BJ (cell line): ENCODE measurements around the gene OLFM2. TPM values are rescaled to one million over a fixed set of nuclear protein-coding genes. Genes with fewer than 3 reads are reported as not detected.
"Not testable (repeated sequence)": the region's sequence is repeated elsewhere in the genome, so short reads cannot be mapped to it uniquely, and the experiment has no call there.

Experiments
- CTCF ChIA-PET: fragments of 350-600 bp; formaldehyde crosslinking; extraction: SDS; loops from one replicate; lab custom pipeline; 2021; ENCODE audit warnings: antibody characterized with exemption, inconsistent platforms; lab: Yijun Ruan, JAX
- POLR2A ChIA-PET: fragments of 300-600 bp; sonication (Branson Sonifier 250); formaldehyde crosslinking; extraction: SDS; loops from one replicate; lab custom pipeline; 2021; ENCODE audit warnings: antibody characterized with exemption; lab: Charles Lee
- DNase-seq: peaks from one replicate; pipeline ENCODE4 v3.0.0-alpha.2; 2011; ENCODE audit warnings: low read depth
- H3K27me3 ChIP-seq: 2 replicates; pipeline ENCODE4 v1.6.0; 2011; ENCODE audit warnings: low read length; ENCODE audit not compliant: control insufficient read depth, insufficient read depth
- H3K36me3 ChIP-seq: 2 replicates; pipeline ENCODE4 v1.5.1; 2011; ENCODE audit warnings: low read length; ENCODE audit not compliant: control insufficient read depth, insufficient read depth
- H3K4me3 ChIP-seq: 2 replicates; pipeline ENCODE4 v1.5.1; 2011; ENCODE audit warnings: low read depth, mild to moderate bottlenecking, control low read depth, low read length
- CTCF ChIP-seq: IDR thresholded peaks from 2 replicates; pipeline ENCODE4 v1.5.1; 2011; ENCODE audit warnings: low read depth, mild to moderate bottlenecking, control low read depth, inconsistent platforms, low read length, moderate library complexity; ENCODE audit not compliant: insufficient read depth
- polyA plus RNA-seq: library from polyadenylated mRNA; depleted of rRNA; stranded (reverse); fragments of >200 nt; gene quantifications from 2 replicates; pipeline ENCODE4 v1.2.3, GENCODE V29; 2011

OLFM2 gene
- polyA plus RNA-seq, 1 experiment = 88.3 TPM

- Histone ChIP-seq H3K36me3 (no peaks in the 10 kb centered on the region), H3K27me3 (no peaks in the 10 kb centered on the region), H3K4me3 (no peak overlapping the region)
- TF ChIP-seq CTCF = no peak
- POLR2A ChIA-PET = no interaction called here
- no peak for DNase-seq
- CTCF ChIA-PET = interaction anchor here (1.8 kb wide), 1 partner anchor 17 kb away, joined by 4 read pairs; no protein-coding TSS in a partner anchor
Observed at GRCh38 chr19:9923440-9923839, 12.9 kb downstream of the OLFM2 start.

DNA sequence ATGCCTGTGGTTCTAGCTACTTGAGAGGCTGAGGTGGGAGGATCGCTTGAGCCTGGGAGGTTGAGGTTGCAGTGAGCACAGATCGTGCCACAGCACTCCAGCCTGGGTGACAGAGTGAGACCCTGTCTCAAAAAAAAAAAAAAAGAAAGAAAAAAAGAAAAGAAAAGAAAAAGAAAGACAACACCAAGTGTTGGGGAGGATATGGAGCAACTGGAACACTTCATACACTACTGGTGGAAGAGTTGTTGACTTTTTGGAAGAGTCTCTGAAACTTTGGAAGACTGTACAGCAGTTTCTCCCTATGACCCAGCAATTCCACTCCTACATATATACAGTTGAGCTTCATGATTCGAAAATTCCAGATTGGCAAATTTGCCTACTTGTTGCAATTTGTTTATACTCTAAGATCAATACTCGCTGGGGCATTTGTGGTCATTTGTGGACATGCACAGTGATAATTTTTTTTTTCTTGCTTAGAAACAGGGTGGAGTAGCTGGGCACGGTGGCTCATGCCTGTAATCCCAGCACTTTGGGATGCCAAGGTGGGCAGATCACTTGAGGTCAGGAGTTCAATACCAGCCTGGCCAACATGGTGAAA, 13.4 kb downstream of the OLFM2 start:
- CTCF ChIA-PET = interaction anchor here (0.6 to 1.8 kb wide), 3 partner anchors 18 to 320 kb away, joined by 3 to 4 read pairs (median 3); no protein-coding TSS in a partner anchor
- POLR2A ChIA-PET, H3K36me3 ChIP-seq: not testable (repeated sequence)

DNA sequence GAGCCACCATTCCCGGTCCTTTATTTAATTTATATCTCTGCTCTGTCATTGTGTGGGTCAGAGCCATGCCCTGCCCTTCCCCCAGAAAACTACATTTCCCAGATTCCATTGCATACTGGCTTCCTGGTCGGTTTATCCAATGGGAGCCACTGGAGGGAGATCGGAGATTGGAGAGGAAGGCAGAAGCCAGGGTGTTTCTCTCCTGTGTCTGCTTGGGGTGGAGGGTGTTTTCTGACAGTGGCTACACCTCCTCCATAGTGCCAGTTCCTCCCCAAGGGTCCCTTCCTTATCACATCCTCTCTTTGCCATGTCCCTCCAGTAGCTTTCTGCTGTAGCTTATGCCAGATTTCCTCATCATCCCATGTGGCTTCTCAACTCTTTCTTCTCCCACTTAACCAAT, 19.0 kb downstream of the OLFM2 start:
- no peak for TF ChIP-seq CTCF
- POLR2A ChIA-PET = interaction anchor here (0.6 kb wide), 1 partner anchor 608 kb away, joined by 4 read pairs; no protein-coding TSS in a partner anchor
- CTCF ChIA-PET = interaction anchor here (0.7 kb wide), 3 partner anchors 13 to 183 kb away, joined by 3 to 5 read pairs (median 4); no protein-coding TSS in a partner anchor
- DNase-seq = no peak
- Histone ChIP-seq H3K4me3 (no peak overlapping the region), H3K36me3 (no peaks in the 10 kb centered on the region), H3K27me3 (peaks cover 5% of the 10 kb centered on the region)

More for the DNA sequence above, 13.4 kb downstream of the OLFM2 start:
- H3K27me3 ChIP-seq, H3K4me3 ChIP-seq, DNase-seq: not testable (repeated sequence)

GRCh38 chr19:9916719-9917118, 19.6 kb downstream of the OLFM2 start:
- CTCF ChIA-PET = no interaction called here
- Histone ChIP-seq H3K4me3 (no peak overlapping the region), H3K36me3 (no peaks in the 10 kb centered on the region), H3K27me3 (peaks cover 7% of the 10 kb centered on the region)
- no peak for TF ChIP-seq CTCF
- DNase-seq = no peak
- POLR2A ChIA-PET = no interaction called here

- TF ChIP-seq CTCF = peak; percentile 41; the same call in 1 of the 2 replicates
- Histone ChIP-seq H3K4me3 (peak overlapping the region; percentile 42), H3K36me3 (no peaks in the 10 kb centered on the region), H3K27me3 (peaks cover 12% of the 10 kb centered on the region)
- ChIA-PET CTCF (no interaction called here), POLR2A (no interaction called here)
- DNase-seq = no peak
Observed at GRCh38 chr19:9914315-9915207, 21.8 kb downstream of the OLFM2 start.
